Left renal pelvis (tissue), 4 donors: ENCODE data around the gene ARHGEF2. TPM values are rescaled to one million over a fixed set of nuclear protein-coding genes. Genes with fewer than 3 reads are reported as not detected.

Experiments used
- DNase-seq, 4 donors: peaks; one replicate each; pipeline ENCODE4 v3.0.0-alpha.2; 2013; ENCODE audit warnings: low read depth in 4 of 4, low spot score in 3 of 4
- polyA plus RNA-seq, 4 donors: library from polyadenylated mRNA; unstranded; fragments of 120-200 nt; gene quantifications; one replicate each; pipeline ENCODE4 v1.2.1, GENCODE V29; 2013; ENCODE audit not compliant: insufficient read length in 4 of 4

Gene ARHGEF2
- polyA plus RNA-seq = 10 to 100 TPM; 77.1 to 88.9 (median 82.7) TPM

- DNase-seq = no peak
These were observed at the start of gene ARHGEF2 for GRCh38 chr1:155978325-155978972. Gene ARHGEF2 (minus strand): TSS chr1:155978547. CDS start chr1:155978427, 120 bp downstream.

- DNase-seq = no peak
These were observed 48.2 kb upstream of the ARHGEF2 start for GRCh38 chr1:156026588-156026987.

- no peak for DNase-seq
These were observed 47.5 kb upstream of the ARHGEF2 start for GRCh38 chr1:156025876-156026275.

DNA sequence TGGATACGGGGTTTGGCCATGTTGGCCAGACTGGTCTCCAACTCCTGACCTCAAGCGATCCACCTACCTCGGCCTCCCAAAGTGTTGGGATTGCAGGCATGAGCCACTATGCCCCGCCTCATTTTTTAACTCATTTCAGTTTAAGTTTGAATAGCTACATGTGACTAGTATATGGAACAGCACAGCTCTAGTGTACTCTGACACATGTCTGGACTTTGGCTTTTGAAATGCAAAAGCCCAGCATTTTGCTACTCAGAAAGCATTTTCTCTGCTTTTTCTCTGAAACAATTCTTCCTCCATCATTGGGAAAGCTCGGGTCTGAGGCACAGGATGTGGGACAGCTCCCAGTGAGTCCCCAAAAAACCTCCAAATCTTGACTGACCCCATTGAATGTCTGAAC is 46.5 kb upstream of the ARHGEF2 start:
- no peak for DNase-seq

GRCh38 chr1:156021954-156022353 is 43.6 kb upstream of the ARHGEF2 start:
- DNase-seq = no peak

- DNase-seq = no peak
These were observed 42.7 kb upstream of the ARHGEF2 start for GRCh38 chr1:156021093-156021428.

DNA sequence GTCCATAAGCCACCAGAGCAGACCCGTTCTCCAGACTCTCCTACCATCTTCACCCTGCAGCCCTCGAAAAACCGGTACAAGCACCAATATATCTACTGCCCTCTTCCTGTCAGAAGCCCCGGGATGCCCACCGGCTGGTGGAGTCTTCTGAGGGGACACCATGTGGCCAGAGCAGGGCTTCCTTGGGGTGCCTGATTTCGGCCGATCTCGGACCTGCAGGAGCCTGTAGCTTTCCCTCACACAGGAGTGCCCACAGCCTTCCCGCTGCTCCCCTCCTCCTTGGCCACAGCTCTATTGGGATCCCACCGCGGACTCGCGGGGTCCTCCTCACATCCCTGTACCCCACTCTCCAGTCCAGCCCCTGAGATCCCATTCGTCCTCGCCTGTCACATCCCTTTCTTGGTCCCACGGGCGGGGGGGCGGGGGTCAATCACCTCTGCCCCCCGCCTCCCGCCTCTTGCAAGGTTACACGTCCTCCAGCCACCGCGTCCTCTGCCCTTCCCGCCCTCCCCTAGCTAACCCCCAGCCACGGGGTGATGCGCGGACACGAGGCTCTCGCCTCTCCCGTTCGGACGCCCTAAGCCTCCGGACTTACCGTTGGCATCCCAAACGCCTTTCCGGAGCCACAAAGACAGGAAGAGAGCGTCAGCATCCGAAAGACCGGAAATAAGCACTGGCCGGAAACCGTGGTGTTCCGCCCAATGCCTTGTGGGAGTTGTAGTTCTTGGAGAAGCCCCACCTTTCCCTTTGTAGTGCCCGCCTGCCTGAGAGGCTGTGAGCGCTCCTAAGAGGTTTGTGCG is 42.1 kb upstream of the ARHGEF2 start, which contains the start of gene SSR2:
SSR2 (minus strand) TSS at position 659 of the 800 bp plus-strand sequence. CDS start 784 bp downstream, outside the sequence.
- DNase-seq = peak; percentile 75 to 86 (median 82)

GRCh38 chr1:156019946-156020292 is 41.6 kb upstream of the ARHGEF2 start:
- no peak for DNase-seq

DNA sequence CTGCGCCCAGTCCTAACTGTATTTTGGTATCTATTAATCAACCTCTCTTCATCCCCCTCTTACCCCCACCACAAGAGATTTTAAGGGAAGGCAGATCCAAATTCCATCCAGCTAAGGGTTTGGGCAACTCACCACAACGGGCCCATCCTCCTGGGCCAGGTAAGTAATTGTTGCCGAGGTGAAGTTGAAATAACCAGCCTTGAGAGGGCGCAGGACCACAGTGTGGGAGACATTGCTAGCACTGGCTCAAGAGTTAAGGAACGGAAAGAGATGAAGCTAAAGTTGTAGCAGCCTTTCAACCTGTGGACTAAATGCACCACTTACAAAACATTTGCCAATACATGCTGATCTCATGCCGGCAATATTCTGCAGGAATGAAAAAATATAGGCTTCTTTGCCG is 36.5 kb upstream of the ARHGEF2 start:
- no peak for DNase-seq

DNA sequence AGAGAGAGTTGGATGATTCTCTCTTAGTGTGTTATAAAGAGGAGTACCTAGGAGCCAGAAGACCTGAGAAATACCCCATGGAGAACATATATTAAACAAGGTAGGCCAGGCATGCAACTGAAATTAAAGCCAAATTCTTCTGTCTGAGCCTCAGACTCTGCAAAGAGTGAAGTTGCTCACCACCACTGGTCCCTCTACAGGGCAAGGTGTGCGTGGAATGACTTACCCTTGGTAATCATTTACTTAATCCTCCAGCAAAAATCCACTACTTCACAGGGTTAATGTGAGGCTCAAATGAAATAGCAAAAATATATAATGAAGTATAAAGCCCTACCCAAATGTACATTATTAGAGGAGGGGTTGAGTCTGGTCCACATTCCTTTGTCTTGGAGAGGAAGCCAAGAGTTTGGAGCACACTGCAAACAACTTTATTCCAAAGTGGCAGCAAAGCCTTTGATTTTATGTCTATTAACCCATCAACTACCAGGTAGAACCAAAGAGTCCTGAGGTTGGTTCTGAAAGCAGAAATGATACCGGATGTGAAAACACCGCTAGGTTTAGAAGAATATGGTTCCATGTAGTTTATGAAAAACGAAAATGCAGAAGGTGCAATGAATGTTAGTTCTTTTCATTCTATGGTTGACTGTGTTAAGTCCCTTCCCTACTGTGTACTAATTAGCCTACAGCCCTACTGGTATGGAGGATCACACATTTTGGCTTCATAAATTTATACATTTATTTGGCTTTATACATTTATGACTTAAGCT is 33.9 kb upstream of the ARHGEF2 start:
- DNase-seq = no peak

GRCh38 chr1:156009404-156009803 is 31.1 kb upstream of the ARHGEF2 start:
- DNase-seq = no peak

DNA sequence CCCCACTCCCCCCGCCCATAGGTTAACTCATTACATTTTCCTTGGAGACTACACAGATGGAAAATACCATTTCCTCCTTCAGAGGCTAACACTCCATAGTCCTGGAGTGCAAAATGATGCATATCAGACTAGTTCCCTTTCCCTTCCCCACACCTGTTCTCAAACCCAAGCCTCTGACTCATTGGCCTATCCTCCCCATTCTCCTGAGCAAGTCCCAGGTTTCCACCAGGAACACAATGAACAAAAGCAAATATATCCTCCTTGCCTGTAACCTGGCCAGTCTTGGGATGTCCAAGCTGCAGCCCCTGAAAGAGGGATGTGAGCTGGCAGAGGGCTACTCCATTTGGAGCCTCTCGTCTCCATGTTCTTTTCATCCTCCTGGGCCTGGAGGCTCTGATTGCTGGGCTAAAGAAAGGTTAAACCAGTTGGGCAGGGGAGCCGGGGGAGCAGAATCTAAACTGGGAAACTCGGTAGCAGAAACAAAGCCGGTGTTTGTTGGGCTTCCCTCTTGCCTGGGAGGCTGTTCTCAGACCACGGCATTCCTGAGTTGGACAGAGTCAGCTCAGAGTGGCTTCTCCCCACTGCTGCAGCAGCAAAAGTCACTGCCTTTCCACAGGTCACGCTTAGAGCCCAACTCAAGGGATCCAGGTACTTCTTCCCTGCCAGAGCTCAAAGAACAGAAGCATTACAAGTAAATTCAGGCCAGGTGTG is 28.5 kb upstream of the ARHGEF2 start:
- no peak for DNase-seq

- no peak for DNase-seq
These were observed 26.7 kb upstream of the ARHGEF2 start for GRCh38 chr1:156004843-156005584.

DNA sequence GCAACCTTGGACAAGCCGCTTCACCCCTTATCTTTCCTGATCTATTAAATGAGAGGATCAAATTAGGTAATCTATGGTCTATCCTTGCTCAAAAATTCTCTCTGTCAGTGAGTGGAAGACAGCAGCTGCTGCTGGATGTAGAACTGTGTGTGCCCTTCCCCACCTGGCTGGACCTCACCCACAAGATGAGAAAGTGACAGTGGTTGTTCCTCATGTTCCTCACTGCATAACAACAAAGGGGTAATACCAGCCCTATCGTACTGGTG is 25.5 kb upstream of the ARHGEF2 start:
- DNase-seq = no peak

- no peak for DNase-seq
These were observed 24.0 kb upstream of the ARHGEF2 start for GRCh38 chr1:156002188-156002911.

GRCh38 chr1:156001662-156002171 is 23.4 kb upstream of the ARHGEF2 start:
- no peak for DNase-seq

GRCh38 chr1:156001021-156001661 is 22.8 kb upstream of the ARHGEF2 start:
- no peak for DNase-seq

GRCh38 chr1:155999964-156000363 is 21.6 kb upstream of the ARHGEF2 start:
- no peak for DNase-seq

- no peak for DNase-seq
These were observed 17.8 kb upstream of the ARHGEF2 start for GRCh38 chr1:155996166-155996565.
